ENCODE measurements around the gene PRXL2B.

The PRXL2B gene

DNA sequence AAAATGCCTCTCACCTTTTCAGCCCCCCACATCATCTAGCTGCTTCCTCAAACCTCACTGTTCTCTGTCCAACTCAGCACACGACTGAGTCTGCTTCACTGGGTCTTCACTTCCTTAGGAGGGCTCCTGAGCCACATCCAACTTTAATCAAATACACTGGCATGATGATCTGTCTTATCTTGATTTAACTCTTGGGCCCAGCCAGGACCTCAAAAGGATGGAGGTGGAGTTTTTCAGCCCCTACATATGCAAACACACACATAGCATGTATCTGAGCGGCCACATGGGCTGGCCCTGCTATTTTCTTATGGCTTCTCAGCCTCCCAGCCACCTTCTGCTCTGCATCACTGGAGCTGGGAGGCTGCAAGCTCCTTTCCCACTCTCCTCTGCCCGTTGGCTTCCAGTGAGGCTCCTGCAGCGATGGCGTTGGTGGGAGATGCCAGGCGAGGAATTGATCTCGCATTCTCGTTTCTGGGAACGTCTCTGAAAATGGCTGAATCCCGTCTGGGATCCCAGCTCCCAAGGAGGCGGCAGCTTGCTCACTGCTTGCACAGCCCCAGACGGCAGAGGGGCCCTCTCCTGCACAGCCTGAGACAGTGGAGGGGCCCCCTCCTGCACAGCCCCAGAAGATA is 1.8 kb upstream of the PRXL2B start:
- in situ Hi-C loops (cut with HindIII; ENCODE audit: low sequenced_read_pairs), result loop anchor here (5.0 kb wide), 1 partner anchor 163 kb away; no protein-coding TSS in a partner anchor

DNA sequence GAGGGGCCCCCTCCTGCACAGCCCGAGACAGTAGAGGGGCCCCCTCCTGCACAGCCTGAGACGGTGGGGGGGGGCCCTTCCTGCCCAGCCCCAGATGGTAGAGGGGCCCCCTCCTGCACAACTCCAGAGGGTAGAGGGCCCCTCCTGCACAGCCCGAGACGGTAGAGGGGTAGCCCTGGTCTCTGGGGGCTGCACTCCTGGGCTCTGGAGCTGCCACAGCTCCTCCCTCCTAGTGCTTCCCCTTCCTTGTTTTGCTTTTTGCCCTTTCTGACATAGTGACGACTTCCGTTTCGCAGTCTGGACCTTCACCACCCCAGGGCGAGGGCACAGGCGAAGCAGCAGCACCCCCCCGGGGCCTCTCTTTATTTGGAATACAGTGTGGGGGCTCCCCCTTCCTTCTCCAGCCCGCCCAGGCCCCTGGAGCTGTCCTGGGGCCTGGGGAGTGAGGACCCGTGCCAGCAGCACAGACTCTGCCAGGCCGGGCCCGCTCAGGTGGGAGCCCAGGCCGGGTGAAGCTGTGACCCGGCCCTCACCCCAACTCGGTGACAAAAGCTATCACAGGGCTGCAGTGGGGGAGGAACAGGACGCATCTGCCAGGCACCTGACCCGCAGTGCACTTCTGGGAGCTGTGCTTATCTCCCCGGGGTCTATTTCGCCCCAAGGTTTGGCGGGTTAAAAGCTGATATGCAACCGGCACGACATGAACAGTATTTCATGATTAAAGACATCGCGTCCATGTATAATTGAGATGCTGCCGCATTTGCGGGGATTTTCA is 1.1 kb upstream of the PRXL2B start:
- in situ Hi-C loops (cut with HindIII; ENCODE audit: low sequenced_read_pairs), result no loop called here

DNA sequence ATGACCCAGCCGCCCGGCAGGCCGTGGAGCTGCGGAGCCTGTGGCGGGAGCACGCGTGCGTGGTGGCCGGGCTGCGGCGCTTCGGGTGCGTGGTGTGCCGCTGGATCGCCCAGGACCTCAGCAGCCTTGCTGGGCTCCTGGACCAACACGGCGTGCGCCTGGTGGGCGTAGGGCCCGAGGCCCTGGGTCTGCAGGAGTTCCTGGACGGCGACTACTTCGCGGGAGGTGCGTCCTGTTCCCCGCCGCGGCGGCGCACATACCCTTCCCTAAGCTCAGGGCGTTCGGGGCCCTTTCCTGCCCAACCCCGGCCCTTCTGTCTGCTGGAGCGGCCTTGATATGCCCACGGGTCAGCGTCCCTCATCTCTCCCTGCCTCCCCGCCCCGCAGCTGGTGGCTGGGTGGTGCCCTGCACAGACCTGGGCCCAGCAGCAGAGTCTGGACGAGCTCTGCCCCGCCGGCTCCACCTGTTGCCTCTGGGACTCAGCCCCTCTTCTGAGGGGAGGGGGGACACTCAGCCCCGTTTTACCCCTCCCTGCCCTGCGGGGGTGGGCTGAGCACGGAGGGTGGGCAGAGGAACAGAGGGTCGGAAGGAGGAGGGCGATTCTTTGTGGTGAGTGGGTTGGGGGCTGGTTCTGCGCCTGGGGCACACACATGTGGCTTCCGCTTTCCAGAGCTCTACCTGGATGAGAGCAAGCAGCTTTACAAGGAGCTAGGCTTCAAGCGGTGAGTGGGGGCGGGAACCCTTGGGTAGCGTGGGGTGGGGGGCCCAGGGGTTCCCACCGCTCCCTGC is 688 bp downstream of the PRXL2B start:
- in situ Hi-C loops (cut with HindIII; ENCODE audit: low sequenced_read_pairs), result no loop called here

DNA sequence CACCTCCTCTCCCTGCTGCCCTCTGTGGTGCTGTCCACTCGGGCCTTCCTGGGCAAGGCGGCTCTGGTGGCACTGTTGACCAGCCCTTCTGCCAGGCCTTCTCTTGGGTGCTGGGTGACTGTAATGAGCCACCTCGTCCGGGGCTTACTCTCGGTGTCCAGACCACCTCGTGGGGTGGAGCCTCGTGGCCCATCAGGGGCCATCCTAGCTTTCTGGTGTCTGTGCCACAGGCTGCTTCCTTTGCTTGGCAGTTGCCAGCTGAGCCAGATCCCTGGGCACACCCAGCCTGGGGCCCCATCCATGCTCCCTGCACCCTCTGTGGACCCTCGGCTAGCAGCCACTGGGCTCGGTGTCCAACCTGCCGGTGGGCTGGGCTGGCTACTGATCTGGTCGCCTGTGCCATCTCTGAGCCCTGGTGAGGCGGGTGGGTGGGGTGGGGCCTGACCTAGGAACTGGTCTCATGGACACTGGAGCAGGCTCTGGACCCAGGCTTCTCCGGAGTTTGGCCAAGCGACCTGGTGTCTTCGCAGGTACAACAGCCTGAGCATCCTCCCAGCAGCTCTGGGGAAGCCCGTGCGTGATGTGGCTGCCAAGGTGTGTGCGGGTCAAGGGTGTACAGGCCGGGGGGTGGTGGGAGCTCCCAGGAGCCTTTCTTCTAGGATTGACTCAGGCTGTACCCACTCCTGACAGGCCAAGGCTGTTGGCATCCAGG is 1.4 kb downstream of the PRXL2B start:
- in situ Hi-C loops (cut with HindIII; ENCODE audit: low sequenced_read_pairs), result no loop called here

DNA sequence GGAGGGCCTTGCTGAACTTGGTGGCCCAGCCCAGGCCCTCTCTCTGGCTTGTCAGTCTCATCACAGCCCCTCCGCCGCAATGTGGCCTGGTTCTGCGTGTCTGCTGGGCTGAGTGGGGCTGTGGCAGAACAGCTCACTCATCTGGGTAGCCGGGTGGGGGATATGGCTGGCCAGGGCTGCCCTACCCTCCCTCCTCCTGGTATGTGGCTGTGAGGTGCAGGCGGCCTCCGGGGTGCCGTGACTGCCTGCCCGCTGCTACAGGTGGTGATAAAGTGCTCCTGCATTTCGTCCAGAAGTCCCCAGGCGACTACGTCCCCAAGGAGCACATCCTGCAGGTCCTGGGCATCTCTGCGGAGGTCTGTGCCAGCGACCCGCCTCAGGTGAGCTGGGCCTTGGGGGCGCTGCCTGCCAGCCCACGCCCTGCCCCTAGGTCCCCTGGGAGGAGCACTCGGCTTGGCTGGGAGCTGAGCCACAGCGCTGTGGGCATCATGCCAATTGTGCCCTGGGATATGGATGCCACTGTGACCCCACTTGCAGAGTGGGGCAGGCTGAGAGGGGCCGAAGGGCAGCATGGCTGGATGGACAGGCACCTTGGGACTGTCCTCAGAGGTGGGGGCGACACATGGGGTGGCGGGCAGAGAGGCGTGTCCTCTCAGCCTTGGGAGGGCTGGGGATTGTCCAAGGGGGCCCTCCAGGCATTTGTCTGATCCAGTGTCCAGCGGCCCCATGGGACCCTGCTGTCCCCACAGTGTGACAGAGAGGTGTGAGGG is 2.3 kb downstream of the PRXL2B start:
- in situ Hi-C loops (cut with HindIII; ENCODE audit: low sequenced_read_pairs), result no loop called here

DNA sequence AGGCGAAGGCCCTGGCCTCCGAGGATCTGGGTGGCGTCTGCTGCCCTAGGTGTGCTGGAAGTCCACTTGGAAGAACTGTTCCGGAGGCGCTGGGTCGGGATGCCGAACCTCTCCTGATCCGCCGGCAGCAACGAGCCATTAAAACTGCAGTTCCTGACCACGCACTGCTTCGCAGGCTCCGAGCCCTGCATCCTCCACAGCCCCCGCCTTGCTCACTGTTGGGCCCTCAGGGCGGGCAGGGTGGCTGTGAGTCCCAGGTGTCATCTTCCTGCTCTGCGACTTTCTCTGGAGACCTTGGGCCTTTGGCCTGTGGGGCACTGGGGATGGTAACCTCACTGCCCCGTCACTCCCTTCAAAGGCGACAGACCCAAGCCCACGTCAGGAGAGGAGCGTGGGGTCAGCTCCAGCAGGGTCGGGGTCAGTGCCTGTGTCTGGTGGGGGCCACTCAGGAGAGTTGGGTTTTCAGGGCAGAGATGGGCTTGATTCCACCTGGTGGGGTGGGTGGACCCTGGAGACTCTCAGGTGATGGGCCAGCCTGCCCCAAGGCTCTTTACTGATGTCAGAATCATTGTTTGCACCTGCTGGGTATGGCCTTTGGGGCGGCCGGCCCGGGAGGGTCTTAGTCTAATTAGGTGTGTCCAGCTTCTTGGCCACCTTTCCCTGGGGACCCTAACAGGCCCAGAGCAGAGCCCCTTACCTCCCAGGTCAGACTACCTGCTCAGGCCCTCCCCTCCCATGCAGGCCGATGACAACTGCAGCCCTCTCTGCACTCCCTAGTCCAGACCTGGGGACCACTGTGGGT is 3.1 kb downstream of the PRXL2B start:
- in situ Hi-C loops (cut with HindIII; ENCODE audit: low sequenced_read_pairs), result no loop called here

DNA sequence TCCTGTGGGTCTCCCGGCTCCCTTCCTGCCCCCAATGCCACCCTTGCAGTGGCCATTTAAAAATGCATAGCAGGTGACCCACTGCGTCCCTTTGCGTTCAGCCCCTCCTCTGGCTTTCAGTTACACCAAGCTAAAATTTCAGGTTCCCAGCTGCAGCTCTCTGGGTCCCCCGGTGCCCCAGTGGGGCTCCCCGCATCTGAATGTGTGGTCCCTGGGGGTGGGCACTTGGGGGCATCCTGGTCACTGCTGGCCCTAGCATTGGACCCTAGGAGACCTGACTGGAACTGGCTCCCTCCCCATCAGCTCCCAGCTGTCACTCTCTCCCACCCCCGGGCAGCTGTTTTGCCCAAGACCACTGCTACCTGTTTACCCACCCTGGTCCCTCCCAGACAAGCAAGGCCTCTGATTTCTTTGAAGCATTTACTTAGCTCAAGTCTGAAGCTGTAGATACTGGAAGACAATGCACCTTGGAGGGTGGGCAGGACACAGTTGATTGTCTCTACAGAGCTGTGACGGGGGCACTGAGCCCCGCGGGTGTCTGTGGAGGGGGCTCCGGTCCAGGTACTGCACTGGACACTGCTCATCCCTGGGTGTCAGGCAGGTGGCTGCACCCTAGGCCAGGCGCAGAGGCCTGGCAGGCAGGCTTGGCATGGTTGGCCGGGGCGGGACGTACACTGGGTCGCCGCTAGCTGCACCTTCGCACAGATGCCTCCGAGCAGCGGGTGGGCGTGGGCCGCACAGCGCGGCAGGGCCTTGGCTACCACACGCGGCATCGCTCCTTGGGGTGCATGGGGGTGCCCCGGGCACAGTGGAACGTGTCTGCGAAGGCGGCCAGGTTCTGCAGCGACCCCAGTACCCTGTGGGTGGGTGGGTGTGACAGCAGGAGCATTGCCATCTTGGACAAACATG is 3.9 kb downstream of the PRXL2B start:
- in situ Hi-C loops (cut with HindIII; ENCODE audit: low sequenced_read_pairs), result no loop called here

DNA sequence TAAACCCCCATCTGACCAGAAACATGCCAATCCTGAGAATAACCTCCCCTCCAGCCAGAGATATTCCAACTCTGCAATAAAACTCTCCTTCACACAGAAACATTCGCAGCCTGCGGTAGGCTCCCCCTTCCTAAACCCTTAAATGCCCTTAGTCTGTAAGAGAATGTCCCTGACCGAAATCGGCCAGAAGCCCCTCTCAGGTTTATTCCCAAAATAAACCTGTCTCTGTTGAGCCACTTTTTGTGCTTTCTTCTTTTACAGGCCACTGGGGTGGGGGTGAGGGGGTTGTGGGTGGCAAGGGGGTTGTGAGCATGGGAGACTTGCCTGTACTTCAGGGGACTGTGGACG is 4.6 kb downstream of the PRXL2B start:
- in situ Hi-C loops (cut with HindIII; ENCODE audit: low sequenced_read_pairs), result no loop called here

DNA sequence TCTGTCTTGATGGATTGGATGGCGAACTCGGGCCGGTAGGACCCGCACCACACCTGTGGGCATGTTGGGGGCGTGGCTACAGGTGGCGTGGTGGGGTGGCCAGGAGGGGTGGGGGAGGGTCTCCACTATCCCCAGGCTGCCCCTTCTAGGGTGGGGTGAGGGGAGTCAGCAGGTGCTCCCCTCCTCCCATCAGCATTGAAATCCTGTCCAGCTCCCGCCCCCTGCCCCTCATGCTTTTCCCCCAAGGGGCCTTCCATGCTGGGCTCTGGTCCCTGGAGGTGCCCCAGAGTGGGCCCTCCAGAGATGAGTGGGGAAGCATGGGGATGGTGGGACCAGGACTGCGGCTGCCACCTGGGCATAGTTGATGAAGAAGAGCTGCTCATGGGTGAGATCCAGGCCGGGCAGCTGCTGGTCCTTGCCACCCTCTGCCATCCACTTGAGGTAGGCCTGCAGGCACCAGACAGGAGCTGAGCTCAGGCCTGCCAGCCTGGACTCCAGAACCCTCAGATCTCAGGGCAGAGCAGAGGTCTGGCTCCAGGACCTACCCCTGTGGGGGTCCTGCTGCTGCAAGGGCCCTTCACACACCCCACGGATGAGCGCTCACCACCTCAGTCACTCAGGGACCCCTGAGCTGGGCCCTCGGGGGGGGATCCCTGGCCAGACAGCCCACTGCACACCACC is 5.1 kb downstream of the PRXL2B start:
- in situ Hi-C loops (cut with HindIII; ENCODE audit: low sequenced_read_pairs), result no loop called here

DNA sequence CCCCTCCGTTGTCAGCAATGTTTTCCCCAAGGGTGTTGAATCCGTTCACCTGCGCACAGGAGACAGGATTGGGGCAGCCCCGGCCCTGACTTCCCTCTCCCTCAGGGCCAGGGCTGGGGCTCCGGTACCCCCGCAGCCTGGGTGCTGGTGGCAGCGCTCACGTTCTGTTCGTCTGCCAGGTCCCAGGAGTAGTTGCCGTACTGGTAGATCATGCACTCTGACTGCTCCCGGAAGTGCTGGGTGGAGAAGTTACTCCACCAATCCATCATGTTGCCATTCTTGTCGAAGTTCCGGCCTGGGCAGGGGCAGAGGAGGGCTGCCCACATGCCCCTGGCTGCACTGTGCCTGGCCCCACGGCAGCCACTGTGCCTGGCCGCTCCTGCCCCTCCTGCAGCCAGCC is 6.1 kb downstream of the PRXL2B start:
- in situ Hi-C loops (cut with HindIII; ENCODE audit: low sequenced_read_pairs), result no loop called here

DNA sequence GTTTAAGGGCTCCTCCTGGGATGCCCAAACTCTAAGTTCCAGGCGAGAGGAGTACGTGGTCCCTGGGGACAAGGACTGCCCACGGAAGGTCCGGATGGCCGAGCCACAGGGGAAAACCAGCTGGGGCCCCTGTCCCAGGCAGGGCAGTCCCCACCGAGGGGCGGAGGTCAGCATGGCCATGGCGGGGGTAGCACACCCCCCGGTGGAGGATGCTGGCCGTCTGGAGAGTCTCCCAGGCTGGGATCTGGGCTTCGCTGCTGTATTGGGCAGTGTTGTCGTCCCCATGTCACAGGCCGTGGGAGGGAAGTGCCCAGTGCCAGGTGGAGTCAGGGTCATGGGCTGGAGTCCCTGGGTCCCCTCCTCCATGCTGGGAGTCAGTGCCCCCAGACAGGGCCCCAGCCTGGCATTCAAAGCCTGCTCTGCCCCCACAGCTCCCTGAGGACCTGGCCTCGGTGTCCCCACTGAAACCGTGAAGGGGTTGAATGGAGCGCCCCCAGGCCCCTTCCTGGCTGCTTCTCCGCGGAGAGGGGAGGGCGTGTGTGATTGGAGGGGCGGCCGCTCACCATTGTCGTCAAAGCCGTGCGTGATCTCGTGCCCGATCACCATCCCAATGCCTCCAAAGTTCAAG is 6.8 kb downstream of the PRXL2B start:
- in situ Hi-C loops (cut with HindIII; ENCODE audit: low sequenced_read_pairs), result no loop called here

DNA sequence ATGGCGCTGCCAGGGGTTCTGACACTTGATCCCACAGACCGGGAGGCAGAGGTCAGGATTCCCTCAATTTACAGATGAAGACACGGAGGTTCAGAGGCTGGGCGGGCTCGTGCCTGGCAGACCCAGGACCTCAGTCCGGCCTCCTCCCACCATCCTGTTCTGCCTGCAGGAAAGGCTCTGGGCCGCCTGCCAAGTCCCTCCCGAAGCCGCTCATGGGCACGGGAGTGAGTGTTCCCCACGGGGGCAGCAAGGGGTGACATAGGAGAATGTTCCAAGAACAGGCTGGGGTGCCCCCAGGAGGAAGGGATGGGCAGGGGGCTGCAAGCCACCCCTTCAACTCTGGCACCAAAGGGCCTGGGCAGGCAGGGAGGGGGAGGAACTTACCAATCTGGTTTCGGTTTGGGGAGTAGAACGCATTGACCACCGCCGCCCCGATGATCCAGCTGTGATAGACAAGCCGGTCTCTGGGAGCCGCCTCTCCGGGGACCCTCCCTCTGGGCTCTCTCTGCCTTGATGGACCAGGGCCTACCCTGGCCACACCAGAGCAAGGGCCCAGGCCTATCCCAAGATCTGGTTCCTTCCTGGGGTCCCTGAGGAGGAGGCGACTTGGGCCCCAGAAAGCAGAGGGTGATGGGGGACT is 7.5 kb downstream of the PRXL2B start:
- in situ Hi-C loops (cut with HindIII; ENCODE audit: low sequenced_read_pairs), result no loop called here

DNA sequence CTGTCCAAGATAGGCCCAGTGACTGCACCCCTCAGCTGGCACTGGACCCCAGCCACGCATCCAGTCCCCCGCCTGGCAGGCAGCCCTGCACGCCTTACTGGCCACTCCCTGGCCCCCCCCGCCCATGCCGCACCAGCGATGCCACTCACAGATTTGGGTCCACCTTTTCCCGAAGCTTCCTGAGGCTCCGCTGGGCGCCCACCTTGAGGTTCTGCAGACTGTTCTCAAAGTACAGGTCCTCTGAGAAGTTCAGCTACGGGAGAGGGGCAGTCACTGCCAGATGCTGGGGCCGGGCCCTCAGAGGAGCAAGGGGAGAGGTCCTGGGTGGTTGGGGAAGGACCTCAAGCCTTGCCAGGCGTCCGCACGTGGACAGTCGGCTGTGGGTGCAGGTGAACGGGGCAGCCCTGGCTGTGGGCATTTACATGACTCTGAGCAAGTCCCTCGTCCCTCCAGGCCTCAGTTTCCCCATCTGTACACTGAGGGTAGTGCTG is 8.1 kb downstream of the PRXL2B start:
- in situ Hi-C loops (cut with HindIII; ENCODE audit: low sequenced_read_pairs), result no loop called here

DNA sequence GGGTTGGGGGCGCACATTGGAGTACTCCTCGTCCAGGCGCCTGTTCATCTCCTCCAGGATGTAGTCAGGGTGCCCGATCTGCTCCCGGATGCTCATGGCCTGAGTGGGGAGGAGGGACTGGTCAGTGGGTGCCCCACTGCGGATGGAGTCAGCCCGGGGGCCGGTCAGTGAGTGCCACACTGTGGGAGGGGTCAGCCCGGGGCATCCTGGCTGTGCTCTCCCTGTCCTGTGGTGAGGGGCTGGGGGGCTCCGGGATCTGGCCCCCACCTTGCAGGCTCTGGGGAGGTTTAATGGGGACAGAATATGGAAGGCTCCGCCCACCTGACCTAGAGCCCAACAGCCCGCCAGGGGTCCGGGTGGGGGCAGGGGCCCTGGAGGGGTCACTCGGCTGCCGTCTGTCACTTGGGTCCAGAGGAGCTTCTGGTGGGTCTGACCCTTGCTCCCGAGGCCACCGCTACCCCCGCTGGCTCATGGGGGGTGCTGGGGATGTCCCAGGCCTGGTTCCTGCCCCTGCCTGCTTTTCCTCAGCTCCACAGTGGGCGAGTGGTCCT is 8.8 kb downstream of the PRXL2B start:
- in situ Hi-C loops (cut with HindIII; ENCODE audit: low sequenced_read_pairs), result no loop called here

DNA sequence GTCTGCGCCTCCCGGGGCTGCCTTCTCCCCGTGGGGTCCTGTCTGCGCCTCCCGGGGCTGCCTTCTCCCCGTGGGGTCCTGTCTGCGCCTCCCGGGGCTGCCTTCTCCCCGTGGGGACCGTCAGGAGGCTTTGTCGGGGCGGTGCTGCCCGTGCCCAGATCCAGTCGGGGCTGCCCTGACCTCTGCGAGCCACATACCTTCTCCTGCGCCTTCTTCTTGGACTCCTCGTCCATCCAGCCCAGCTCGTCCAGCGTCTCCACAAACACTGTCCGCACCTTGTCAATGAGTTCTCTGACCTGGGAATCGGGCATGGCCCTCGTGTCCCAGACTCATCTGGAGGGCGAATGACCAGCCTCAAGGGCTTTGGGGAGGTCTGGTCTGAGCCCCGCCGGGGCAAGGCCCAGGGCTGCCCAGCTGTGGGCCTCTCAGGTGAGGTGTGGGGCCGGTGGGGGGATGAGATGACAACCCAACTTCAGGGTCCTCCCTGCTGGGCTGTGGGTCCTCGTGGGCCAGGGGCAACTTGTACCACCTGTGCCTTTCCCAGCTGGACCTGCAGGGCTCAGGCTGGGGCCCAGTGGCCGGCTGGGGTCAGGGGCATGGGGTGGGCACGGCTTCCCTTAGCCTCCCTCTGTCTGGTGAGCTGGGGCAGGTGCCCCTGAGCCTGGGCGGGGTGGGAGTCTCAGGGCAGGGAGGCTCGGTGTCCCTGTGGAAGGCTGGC is 9.4 kb downstream of the PRXL2B start:
- in situ Hi-C loops (cut with HindIII; ENCODE audit: low sequenced_read_pairs), result no loop called here

Data from endothelial cell of hepatic sinusoid (primary cell).